Naive thymus-derived CD4-positive, alpha-beta T cell (primary cell): ENCODE results near the gene NBR1. TPM values are rescaled to one million over a fixed set of nuclear protein-coding genes. Genes with fewer than 3 reads are reported as not detected.

ENCODE experiments used
- ATAC-seq: fragments of 150-1000 bp; cut with Tn5 transposase; 2 replicates; pipeline ENCODE4 v1.10.0; 2021; ENCODE audit warnings: mild to moderate bottlenecking, moderate library complexity
- CTCF ChIA-PET: fragments of 350-600 bp; sonication (Branson Sonifier 250); formaldehyde crosslinking; loops from one replicate; lab custom pipeline; 2021; ENCODE audit warnings: antibody characterized with exemption; lab: Charles Lee
- POLR2A ChIA-PET: fragments of 350-600 bp; sonication (Branson Sonifier 250); formaldehyde crosslinking; loops from one replicate; lab custom pipeline; 2021; ENCODE audit warnings: antibody characterized with exemption, inconsistent platforms; lab: Charles Lee
- DNase-seq, 9 donors: peaks; one replicate each; pipeline versions ENCODE4 v3.0.0 to v3.0.0-alpha.2; 2020 to 2022; ENCODE audit warnings: mixed read lengths in 1 of 9
- H3K27ac ChIP-seq: one replicate; pipeline ENCODE4 v1.7.0; 2013; ENCODE audit warnings: mild to moderate bottlenecking, low read depth, low read length, moderate library complexity
- H3K27me3 ChIP-seq, 2 donors: one replicate each; pipeline ENCODE4 v1.7.0; 2013; ENCODE audit warnings: low read length in 2 of 2, mild to moderate bottlenecking in 2 of 2, moderate library complexity in 2 of 2; ENCODE audit not compliant: control insufficient read depth in 2 of 2, insufficient read depth in 2 of 2
- H3K36me3 ChIP-seq, 3 experiments: 1 replicate in 2 of 3; 2 replicates in 1 of 3; pipeline ENCODE4 v1.7.0; 2013; ENCODE audit warnings: low read length in 3 of 3, mild to moderate bottlenecking in 3 of 3, moderate library complexity in 1 of 3; ENCODE audit not compliant: insufficient read depth in 3 of 3, control insufficient read depth in 2 of 3
- H3K4me1 ChIP-seq, 2 donors: one replicate each; pipeline ENCODE4 v1.7.0; 2013; ENCODE audit warnings: low read length in 2 of 2, mild to moderate bottlenecking in 2 of 2, moderate library complexity in 1 of 2; ENCODE audit not compliant: control insufficient read depth in 2 of 2, insufficient read depth in 2 of 2
- H3K4me3 ChIP-seq: 2 replicates; pipeline ENCODE4 v1.7.0; 2013; ENCODE audit warnings: mild to moderate bottlenecking, low read length
- H3K9me3 ChIP-seq, 3 experiments: 1 replicate in 2 of 3; 2 replicates in 1 of 3; pipeline ENCODE4 v1.7.0; 2013; ENCODE audit warnings: low read length in 3 of 3; ENCODE audit not compliant: control insufficient read depth in 2 of 3
- H3K27ac Mint-ChIP-seq, 9 donors: one replicate each; pipeline ENCODE4 v1.8.0; 2020 to 2022; ENCODE audit warnings: mixed read lengths in 9 of 9, mild to moderate bottlenecking in 8 of 9, moderate library complexity in 5 of 9, inconsistent platforms in 2 of 9
- H3K27me3 Mint-ChIP-seq, 5 donors: one replicate each; pipeline ENCODE4 v1.8.0; 2021 to 2022; ENCODE audit warnings: mixed read lengths in 5 of 5, mild to moderate bottlenecking in 1 of 5
- H3K36me3 Mint-ChIP-seq, 5 donors: one replicate each; pipeline ENCODE4 v1.8.0; 2020 to 2022; ENCODE audit warnings: mixed read lengths in 5 of 5, mild to moderate bottlenecking in 3 of 5, inconsistent platforms in 1 of 5
- H3K4me1 Mint-ChIP-seq, 7 donors: one replicate each; pipeline ENCODE4 v1.8.0; 2020 to 2022; ENCODE audit warnings: mixed read lengths in 7 of 7, mild to moderate bottlenecking in 3 of 7, inconsistent platforms in 1 of 7
- H3K4me3 Mint-ChIP-seq, 10 donors: one replicate each; pipeline ENCODE4 v1.8.0; 2020 to 2022; ENCODE audit warnings: mild to moderate bottlenecking in 10 of 10, mixed read lengths in 10 of 10, moderate library complexity in 6 of 10, inconsistent platforms in 2 of 10
- H3K9me3 Mint-ChIP-seq, 11 donors: one replicate each; pipeline ENCODE4 v1.8.0; 2020 to 2022; ENCODE audit warnings: mixed read lengths in 11 of 11, mild to moderate bottlenecking in 4 of 11, inconsistent platforms in 1 of 11, moderate library complexity in 1 of 11
- intact Hi-C, 2 donors: fragments of 100-400 bp; cut with micrococcal nuclease; formaldehyde crosslinking; loops; one replicate each; pipeline ENCODE4 v1.15.1; 2023
- polyA plus RNA-seq, 2 donors: library from polyadenylated mRNA; unstranded; fragments of 300-500 nt; fragmentation: Illumina TruSeq; gene quantifications; one replicate each; pipeline ENCODE4 v1.2.3, GENCODE V29; 2021
- total RNA-seq, 6 experiments: library from RNA in 5 of 6; stranded (reverse) in 5 of 6; gene quantifications; 1 replicate in 5 of 6; 2 replicates in 1 of 6; pipeline ENCODE4 v1.2.3 and lab custom pipeline; 2021 to 2026

Gene NBR1, protein sequence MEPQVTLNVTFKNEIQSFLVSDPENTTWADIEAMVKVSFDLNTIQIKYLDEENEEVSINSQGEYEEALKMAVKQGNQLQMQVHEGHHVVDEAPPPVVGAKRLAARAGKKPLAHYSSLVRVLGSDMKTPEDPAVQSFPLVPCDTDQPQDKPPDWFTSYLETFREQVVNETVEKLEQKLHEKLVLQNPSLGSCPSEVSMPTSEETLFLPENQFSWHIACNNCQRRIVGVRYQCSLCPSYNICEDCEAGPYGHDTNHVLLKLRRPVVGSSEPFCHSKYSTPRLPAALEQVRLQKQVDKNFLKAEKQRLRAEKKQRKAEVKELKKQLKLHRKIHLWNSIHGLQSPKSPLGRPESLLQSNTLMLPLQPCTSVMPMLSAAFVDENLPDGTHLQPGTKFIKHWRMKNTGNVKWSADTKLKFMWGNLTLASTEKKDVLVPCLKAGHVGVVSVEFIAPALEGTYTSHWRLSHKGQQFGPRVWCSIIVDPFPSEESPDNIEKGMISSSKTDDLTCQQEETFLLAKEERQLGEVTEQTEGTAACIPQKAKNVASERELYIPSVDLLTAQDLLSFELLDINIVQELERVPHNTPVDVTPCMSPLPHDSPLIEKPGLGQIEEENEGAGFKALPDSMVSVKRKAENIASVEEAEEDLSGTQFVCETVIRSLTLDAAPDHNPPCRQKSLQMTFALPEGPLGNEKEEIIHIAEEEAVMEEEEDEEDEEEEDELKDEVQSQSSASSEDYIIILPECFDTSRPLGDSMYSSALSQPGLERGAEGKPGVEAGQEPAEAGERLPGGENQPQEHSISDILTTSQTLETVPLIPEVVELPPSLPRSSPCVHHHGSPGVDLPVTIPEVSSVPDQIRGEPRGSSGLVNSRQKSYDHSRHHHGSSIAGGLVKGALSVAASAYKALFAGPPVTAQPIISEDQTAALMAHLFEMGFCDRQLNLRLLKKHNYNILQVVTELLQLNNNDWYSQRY
- total RNA-seq (10 to 100 TPM; 44.6 to 83.0 (median 64.3) TPM), polyA plus RNA-seq (10 to 100 TPM; 72.2 to 93.2 TPM), total RNA-seq (lab: John Stamatoyannopoulos, UW) (163 reads per million, percentile 91 among the genes with 10 or more reads in this experiment)

DNA sequence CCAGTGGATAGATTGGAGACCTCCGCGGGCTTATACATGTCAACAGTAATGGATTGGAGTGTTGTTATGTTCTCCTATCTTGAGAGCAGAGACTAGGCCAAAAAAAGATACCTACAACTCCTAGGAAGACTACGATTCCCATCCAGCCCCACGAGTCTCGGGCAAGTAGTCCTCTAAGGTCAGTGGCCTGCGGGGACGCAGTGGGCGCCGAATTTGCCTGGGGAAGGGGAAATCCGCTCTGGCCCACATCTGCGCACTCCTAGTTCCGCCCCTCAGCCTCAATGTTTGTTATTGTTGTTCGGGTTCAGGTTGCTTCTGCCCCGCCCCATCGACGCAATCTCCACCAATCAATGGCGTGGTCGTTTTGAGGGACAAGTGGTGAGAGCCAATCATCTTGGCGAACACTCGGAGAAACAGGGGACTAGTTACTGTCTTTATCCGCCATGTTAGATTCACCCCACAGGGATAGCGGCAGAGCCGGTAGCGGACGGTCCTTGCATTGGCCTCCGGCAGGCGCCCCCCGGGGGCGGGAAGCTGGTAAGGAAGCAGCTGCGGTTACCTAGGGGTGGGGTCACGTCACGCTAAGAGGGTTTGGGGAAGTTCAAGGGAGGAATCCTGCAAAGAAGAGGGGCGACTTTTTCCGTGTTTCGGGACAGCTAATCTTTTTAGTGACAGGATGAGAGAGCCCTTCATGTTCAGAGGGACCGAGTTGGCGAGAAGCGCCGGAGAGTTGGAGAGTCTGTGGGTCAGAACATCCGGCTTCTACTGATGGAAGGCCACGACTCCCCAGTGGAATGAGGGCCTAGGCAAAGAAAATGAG lies at the start of gene NBR1:
TSS of gene NBR1 (plus strand) at position 449 of the 820 bp plus-strand sequence. CDS start 4,586 bp downstream, outside the sequence.
- Histone ChIP-seq H3K9me3 (no peaks in the 10 kb centered on the region), H3K27ac (peak within 1 kb of the TSS; percentile 97), H3K36me3 (no peaks in the 10 kb centered on the region), H3K4me1 (peaks cover 30 to 33% of the 10 kb centered on the region in 2 donors), H3K27me3 (no peaks in the 10 kb centered on the region), H3K4me3 (peak within 1 kb of the TSS; percentile 64)
- Mint-ChIP-seq H3K4me1 (peaks cover 21 to 46% (median 32%) of the 10 kb centered on the region in 7 donors), H3K27me3 (no peaks in the 10 kb centered on the region), H3K9me3 (no peaks in the 10 kb centered on the region), H3K27ac (no peak within 1 kb of the TSS), H3K4me3 (no peak within 1 kb of the TSS), H3K36me3 (peaks cover 0 to 17% (median 10%) of the 10 kb centered on the region in 5 donors)
- POLR2A ChIA-PET, result interaction anchor here (0.6 to 2.2 kb wide), 20 partner anchors 8 to 1482 kb away, joined by 3 to 15 read pairs (median 5); partner anchors contain the start of genes BRCA1, DHX8, EIF1 and RPL27
- DNase-seq (peak; percentile 78 to 98 (median 97)), ATAC-seq (peak; percentile 85)
- CTCF ChIA-PET, result interaction anchor here (0.7 to 1.2 kb wide), 4 partner anchors 9 to 173 kb away, joined by 3 to 7 read pairs (median 4); partner anchors contain the start of genes IFI35 and RPL27
- intact Hi-C loops, result loop anchor here (1.0 to 5.0 kb wide), 20 partner anchors 40 to 1482 kb away; partner anchors contain the start of genes AARSD1 (in 2 of the 2), BRCA1 (in 2 of the 2), IFI35 (in 2 of the 2) and PSME3 (in 2 of the 2)

DNA sequence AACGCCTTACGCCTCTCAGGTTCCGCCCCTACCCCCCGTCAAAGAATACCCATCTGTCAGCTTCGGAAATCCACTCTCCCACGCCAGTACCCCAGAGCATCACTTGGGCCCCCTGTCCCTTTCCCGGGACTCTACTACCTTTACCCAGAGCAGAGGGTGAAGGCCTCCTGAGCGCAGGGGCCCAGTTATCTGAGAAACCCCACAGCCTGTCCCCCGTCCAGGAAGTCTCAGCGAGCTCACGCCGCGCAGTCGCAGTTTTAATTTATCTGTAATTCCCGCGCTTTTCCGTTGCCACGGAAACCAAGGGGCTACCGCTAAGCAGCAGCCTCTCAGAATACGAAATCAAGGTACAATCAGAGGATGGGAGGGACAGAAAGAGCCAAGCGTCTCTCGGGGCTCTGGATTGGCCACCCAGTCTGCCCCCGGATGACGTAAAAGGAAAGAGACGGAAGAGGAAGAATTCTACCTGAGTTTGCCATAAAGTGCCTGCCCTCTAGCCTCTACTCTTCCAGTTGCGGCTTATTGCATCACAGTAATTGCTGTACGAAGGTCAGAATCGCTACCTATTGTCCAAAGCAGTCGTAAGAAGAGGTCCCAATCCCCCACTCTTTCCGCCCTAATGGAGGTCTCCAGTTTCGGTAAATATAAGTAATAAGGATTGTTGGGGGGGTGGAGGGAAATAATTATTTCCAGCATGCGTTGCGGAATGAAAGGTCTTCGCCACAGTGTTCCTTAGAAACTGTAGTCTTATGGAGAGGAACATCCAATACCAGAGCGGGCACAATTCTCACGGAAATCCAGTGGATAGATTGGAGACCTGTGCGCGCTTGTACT lies 45.7 kb upstream of the NBR1 start, which contains the start of gene BRCA1:
TSS of gene BRCA1 (minus strand) at position 232 of the 834 bp plus-strand sequence. CDS start 1,268 bp downstream, outside the sequence.
- H3K27ac Mint-ChIP-seq, result peak within 1 kb of the TSS; percentile 88 to 98 (median 93)
- ChIA-PET POLR2A (interaction anchor here (0.6 to 2.3 kb wide), 7 partner anchors 10 to 337 kb away, joined by 3 to 9 read pairs (median 4); partner anchors contain the start of genes NBR1 and VAT1), CTCF (interaction anchor here (0.5 kb wide), 1 partner anchor 98 kb away, joined by 3 read pairs; no protein-coding TSS in a partner anchor)
- Histone ChIP-seq H3K36me3 (peaks cover 0 to 10% (median 0%) of the 10 kb centered on the region in 3 experiments), H3K9me3 (no peaks in the 10 kb centered on the region), H3K4me3 (peak within 1 kb of the TSS; percentile 83), H3K4me1 (peaks cover 6 to 8% of the 10 kb centered on the region in 2 donors), H3K27ac (peak within 1 kb of the TSS; percentile 83), H3K27me3 (no peaks in the 10 kb centered on the region)
- H3K36me3 Mint-ChIP-seq, result peaks cover 0 to 19% (median 7%) of the 10 kb centered on the region in 5 donors
- intact Hi-C loops, result loop anchor here (1.0 to 5.0 kb wide), 9 partner anchors 45 to 516 kb away; partner anchors contain the start of genes DHX8 (in 2 of the 2), RPL27 (in 2 of the 2), TMEM106A (in 2 of the 2) and BECN1 (in 1 of the 2)
- peaks cover 0 to 2% (median 0%) of the 10 kb centered on the region in 11 donors for H3K9me3 Mint-ChIP-seq
- peak within 1 kb of the TSS; percentile 88 to 97 (median 94) for H3K4me3 Mint-ChIP-seq
- ATAC-seq, result peak; percentile 100
- peaks cover 14 to 39% (median 30%) of the 10 kb centered on the region in 7 donors for H3K4me1 Mint-ChIP-seq
- DNase-seq, result peak; percentile 78 to 98 (median 96)
- H3K27me3 Mint-ChIP-seq, result no peaks in the 10 kb centered on the region

DNA sequence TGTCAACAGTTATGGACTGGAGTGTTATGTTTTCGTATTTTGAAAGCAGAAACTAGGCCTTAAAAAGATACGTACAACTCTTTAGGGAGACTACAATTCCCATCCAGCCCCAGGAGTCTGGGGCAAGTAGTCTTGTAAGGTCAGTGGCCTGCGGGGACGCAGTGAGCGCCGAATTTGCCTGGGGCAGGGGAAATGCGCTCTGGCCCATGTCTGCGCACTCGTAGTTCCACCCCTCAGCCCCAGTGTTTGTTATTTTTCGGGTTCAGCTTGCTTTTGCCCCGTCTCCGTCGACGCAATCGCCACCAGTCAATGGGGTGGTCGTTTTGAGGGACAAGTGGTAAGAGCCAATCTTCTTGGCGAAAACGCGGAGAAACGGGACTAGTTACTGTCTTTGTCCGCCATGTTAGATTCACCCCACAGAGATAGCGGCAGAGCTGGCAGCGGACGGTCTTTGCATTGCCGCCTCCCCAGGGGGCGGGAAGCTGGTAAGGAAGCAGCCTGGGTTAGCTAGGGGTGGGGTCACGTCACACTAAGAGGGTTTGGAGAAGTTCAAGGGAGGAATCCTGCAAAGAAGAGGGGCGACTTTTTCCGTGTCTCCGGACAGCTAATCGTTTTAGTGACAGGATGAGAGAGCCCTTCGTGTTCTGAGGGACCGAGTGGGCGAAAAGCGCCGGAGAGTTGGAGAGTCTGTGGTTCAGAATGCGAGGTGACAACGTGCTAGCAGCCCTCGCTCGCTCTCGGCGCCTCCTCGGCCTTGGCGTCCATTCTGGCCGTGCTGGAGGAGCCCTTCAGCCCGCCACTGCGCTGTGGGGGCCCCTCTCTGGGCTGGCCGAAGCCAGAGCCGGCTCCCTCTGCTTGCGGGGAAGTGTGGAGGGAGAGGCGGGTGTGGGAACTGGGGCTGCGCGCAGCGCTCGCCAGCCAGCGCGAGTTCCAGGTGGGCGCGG lies 44.8 kb upstream of the NBR1 start:
- Mint-ChIP-seq H3K9me3 (peaks cover 0 to 2% (median 0%) of the 10 kb centered on the region in 11 donors), H3K4me3 (peak overlapping the region; percentile 88 to 97 (median 94)), H3K27ac (peak overlapping the region; percentile 54 to 98 (median 93)), H3K27me3 (no peaks in the 10 kb centered on the region), H3K36me3 (peaks cover 0 to 19% (median 7%) of the 10 kb centered on the region in 5 donors), H3K4me1 (peaks cover 14 to 44% (median 36%) of the 10 kb centered on the region in 7 donors)
- DNase-seq (peak in 2 of 9 donors; percentile 3 to 18), ATAC-seq (no peak)
- Histone ChIP-seq H3K4me3 (peak overlapping the region; percentile 83), H3K36me3 (peaks cover 0 to 10% (median 0%) of the 10 kb centered on the region in 3 experiments), H3K27ac (peak overlapping the region; percentile 83), H3K27me3 (no peaks in the 10 kb centered on the region), H3K4me1 (peaks cover 6 to 8% of the 10 kb centered on the region in 2 donors), H3K9me3 (no peaks in the 10 kb centered on the region)
- CTCF ChIA-PET, result no interaction called here
- POLR2A ChIA-PET, result interaction anchor here (1.2 to 2.3 kb wide), 2 partner anchors 44 to 45 kb away, joined by 3 to 9 read pairs; partner anchors contain the start of gene NBR1
- intact Hi-C loops, result loop anchor here (1.0 to 5.0 kb wide), 9 partner anchors 44 to 517 kb away; partner anchors contain the start of genes DHX8 (in 2 of the 2), RPL27 (in 2 of the 2), TMEM106A (in 2 of the 2) and BECN1 (in 1 of the 2)

DNA sequence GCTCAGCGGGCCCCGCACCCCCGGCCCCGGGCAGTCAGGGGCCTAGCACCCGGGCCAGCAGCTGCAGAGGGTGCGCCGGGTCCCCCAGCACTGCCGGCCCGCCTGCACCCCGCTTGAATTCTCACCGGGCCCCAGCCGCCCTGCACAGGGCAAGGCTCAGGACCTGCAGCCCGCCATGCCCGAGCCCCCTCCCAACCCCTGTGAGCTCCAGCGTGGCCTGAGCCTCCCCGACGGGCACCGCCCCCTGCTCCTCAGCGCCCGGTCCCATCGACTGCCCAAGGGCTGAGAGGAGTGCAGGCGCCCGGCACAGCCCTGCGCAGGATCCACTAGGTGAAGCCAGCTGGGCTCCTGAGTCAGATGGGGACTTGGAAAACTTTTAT lies 44.1 kb upstream of the NBR1 start:
- no peak for DNase-seq

More for the DNA sequence above, 44.1 kb upstream of the NBR1 start:
- H3K4me3 Mint-ChIP-seq, result peak overlapping the region in 8 of 10 donors; percentile 47 to 77 (median 58)
- POLR2A ChIA-PET, result interaction anchor here (0.7 to 2.3 kb wide), 3 partner anchors 9 to 45 kb away, joined by 3 to 9 read pairs (median 4); partner anchors contain the start of gene NBR1
- peaks cover 6 to 8% of the 10 kb centered on the region in 2 donors for H3K4me1 ChIP-seq
- peak overlapping the region in 4 of 9 donors; percentile 25 to 80 (median 76) for H3K27ac Mint-ChIP-seq
- H3K4me3 ChIP-seq, result no peak overlapping the region
- H3K36me3 ChIP-seq, result peaks cover 0 to 10% (median 0%) of the 10 kb centered on the region in 3 experiments
- intact Hi-C loops, result loop anchor here in 1 of 2 donors (5.0 kb wide), 1 partner anchor 305 kb away; the partner anchor contains the start of gene BECN1
- H3K9me3 ChIP-seq, result no peaks in the 10 kb centered on the region
- no peak for ATAC-seq
- CTCF ChIA-PET, result no interaction called here
- peaks cover 14 to 44% (median 36%) of the 10 kb centered on the region in 7 donors for H3K4me1 Mint-ChIP-seq
- no peak overlapping the region for H3K27ac ChIP-seq
- H3K36me3 Mint-ChIP-seq, result peaks cover 0 to 19% (median 7%) of the 10 kb centered on the region in 5 donors
- H3K27me3 Mint-ChIP-seq, result no peaks in the 10 kb centered on the region
- H3K27me3 ChIP-seq, result no peaks in the 10 kb centered on the region
- peaks cover 0 to 2% (median 0%) of the 10 kb centered on the region in 11 donors for H3K9me3 Mint-ChIP-seq
